CD4-positive, alpha-beta T cell (primary cell): ENCODE results near the gene PBX1. TPM values are rescaled to one million over a fixed set of nuclear protein-coding genes. Genes with fewer than 3 reads are reported as not detected.

ENCODE experiments used
- ATAC-seq: fragments of 200-7000 bp; cut with Tn5 transposase; one replicate; pipeline ENCODE4 v1.10.0; 2022; ENCODE audit warnings: mild to moderate bottlenecking; ENCODE audit not compliant: poor library complexity
- CTCF ChIA-PET: fragments of 350-600 bp; sonication (Branson Sonifier 250); formaldehyde crosslinking; loops from one replicate; lab custom pipeline; 2021; ENCODE audit warnings: antibody characterized with exemption, inconsistent platforms; lab: Charles Lee
- POLR2A ChIA-PET: fragments of 350-600 bp; sonication (Branson Sonifier 250); formaldehyde crosslinking; loops from one replicate; lab custom pipeline; 2021; ENCODE audit warnings: antibody characterized with exemption, inconsistent platforms; lab: Charles Lee
- DNase-seq, 14 experiments: peaks; one replicate each; pipeline ENCODE4 v3.0.0-alpha.2; 2013 to 2020; ENCODE audit warnings: mixed read lengths in 2 of 14
- H3K27ac ChIP-seq, 2 donors: one replicate each; pipeline versions ENCODE4 v1.5.1 to v1.7.0; 2013; ENCODE audit warnings: low read length in 2 of 2, low read depth in 1 of 2, mild to moderate bottlenecking in 1 of 2
- H3K27me3 ChIP-seq, 2 experiments: 1 replicate in 1 of 2; 2 replicates in 1 of 2; pipeline versions ENCODE4 v1.6.1 to v1.7.0; 2013; ENCODE audit warnings: low read length in 2 of 2, control low read depth in 1 of 2, mild to moderate bottlenecking in 1 of 2, moderate library complexity in 1 of 2; ENCODE audit not compliant: insufficient read depth in 2 of 2, control insufficient read depth in 1 of 2
- H3K36me3 ChIP-seq: one replicate; pipeline ENCODE4 v1.6.1; 2013; ENCODE audit warnings: low read length, control low read depth; ENCODE audit not compliant: insufficient read depth
- H3K4me1 ChIP-seq: one replicate; pipeline ENCODE4 v1.6.1; 2013; ENCODE audit warnings: low read length, control low read depth; ENCODE audit not compliant: insufficient read depth
- H3K4me3 ChIP-seq: one replicate; pipeline ENCODE4 v1.5.1; 2013; ENCODE audit warnings: mild to moderate bottlenecking, low read length, moderate library complexity
- H3K9me3 ChIP-seq, 2 experiments: 1 replicate in 1 of 2; 2 replicates in 1 of 2; pipeline versions ENCODE4 v1.6.1 to v1.7.0; 2013; ENCODE audit warnings: low read length in 2 of 2, mild to moderate bottlenecking in 2 of 2, control low read depth in 1 of 2, moderate library complexity in 1 of 2; ENCODE audit not compliant: control insufficient read depth in 1 of 2, insufficient read depth in 1 of 2
- H3K27ac Mint-ChIP-seq: one replicate; pipeline ENCODE4 v1.8.0; 2020; ENCODE audit warnings: mixed read lengths
- H3K27me3 Mint-ChIP-seq: one replicate; pipeline ENCODE4 v1.8.0; 2021; ENCODE audit warnings: mixed read lengths
- H3K36me3 Mint-ChIP-seq: one replicate; pipeline ENCODE4 v1.8.0; 2021; ENCODE audit warnings: low read depth, mixed read lengths
- H3K4me1 Mint-ChIP-seq: one replicate; pipeline ENCODE4 v1.8.0; 2021; ENCODE audit warnings: low read depth, mixed read lengths
- H3K4me3 Mint-ChIP-seq: one replicate; pipeline ENCODE4 v1.8.0; 2020; ENCODE audit warnings: mild to moderate bottlenecking, mixed read lengths
- H3K9me3 Mint-ChIP-seq: one replicate; pipeline ENCODE4 v1.8.0; 2020; ENCODE audit warnings: mixed read lengths
- CTCF ChIP-seq: fragments of 200-600 bp; IDR thresholded peaks from one replicate; pipeline ENCODE4 v1.8.0; 2022; ENCODE audit warnings: antibody characterized with exemption, mild to moderate bottlenecking
- intact Hi-C, 2 experiments: fragments of 100-400 bp; cut with DNase I in 1 of 2; cut with micrococcal nuclease in 1 of 2; formaldehyde crosslinking; loops; one replicate each; pipeline versions ENCODE4 v1.15.1 to v1.9.0; 2023 to 2025; cut with DNase I, micrococcal nuclease
- total RNA-seq, 174 experiments: library from RNA in 2 of 174; stranded (reverse) in 2 of 174; gene quantifications; one replicate each; pipeline ENCODE4 v1.2.3 and lab custom pipeline; 2021 to 2026

The PBX1 gene
- total RNA-seq, 2 experiments from 2014 or later: 0.64 to 0.96 TPM

- peaks cover 0 to 2% of the 10 kb centered on the region in 2 experiments for H3K27me3 ChIP-seq
- intact Hi-C loops: no loop called here
- ChIA-PET POLR2A (no interaction called here), CTCF (no interaction called here)
- H3K4me3 Mint-ChIP-seq: no peak overlapping the region
- no peaks in the 10 kb centered on the region for H3K36me3 Mint-ChIP-seq
- H3K4me3 ChIP-seq: no peak overlapping the region
- peaks cover 0 to 8% of the 10 kb centered on the region in 2 experiments for H3K9me3 ChIP-seq
- H3K4me1 Mint-ChIP-seq: no peaks in the 10 kb centered on the region
- no peaks in the 10 kb centered on the region for H3K4me1 ChIP-seq
- ATAC-seq: no peak
- no peaks in the 10 kb centered on the region for H3K36me3 ChIP-seq
- no peak overlapping the region for H3K27ac ChIP-seq
- H3K27me3 Mint-ChIP-seq: no peaks in the 10 kb centered on the region
- DNase-seq: no peak
- no peak overlapping the region for H3K27ac Mint-ChIP-seq
- no peak for TF ChIP-seq CTCF
- H3K9me3 Mint-ChIP-seq: no peaks in the 10 kb centered on the region
These were observed 78.7 kb downstream of the PBX1 start for GRCh38 chr1:164637461-164638375.

GRCh38 chr1:164638492-164639202 lies 79.7 kb downstream of the PBX1 start:
- Mint-ChIP-seq H3K4me1 (no peaks in the 10 kb centered on the region), H3K9me3 (no peaks in the 10 kb centered on the region), H3K4me3 (no peak overlapping the region), H3K27ac (no peak overlapping the region), H3K36me3 (no peaks in the 10 kb centered on the region), H3K27me3 (no peaks in the 10 kb centered on the region)
- POLR2A ChIA-PET: no interaction called here
- Histone ChIP-seq H3K27ac (no peak overlapping the region), H3K27me3 (peaks cover 0 to 2% of the 10 kb centered on the region in 2 experiments), H3K9me3 (peaks cover 0 to 8% of the 10 kb centered on the region in 2 experiments), H3K4me1 (no peaks in the 10 kb centered on the region), H3K4me3 (no peak overlapping the region), H3K36me3 (no peaks in the 10 kb centered on the region)
- CTCF ChIA-PET: no interaction called here
- intact Hi-C loops: no loop called here
- no peak for TF ChIP-seq CTCF
- ATAC-seq: no peak
- DNase-seq: no peak

- DNase-seq (no peak), ATAC-seq (no peak)
- Histone ChIP-seq H3K27me3 (no peaks in the 10 kb centered on the region), H3K9me3 (peaks cover 0 to 4% of the 10 kb centered on the region in 2 experiments), H3K36me3 (no peaks in the 10 kb centered on the region), H3K4me3 (no peak overlapping the region), H3K4me1 (no peaks in the 10 kb centered on the region), H3K27ac (no peak overlapping the region)
- Mint-ChIP-seq H3K27me3 (no peaks in the 10 kb centered on the region), H3K9me3 (no peaks in the 10 kb centered on the region), H3K27ac (no peak overlapping the region), H3K4me1 (no peaks in the 10 kb centered on the region), H3K36me3 (no peaks in the 10 kb centered on the region), H3K4me3 (no peak overlapping the region)
- TF ChIP-seq CTCF: no peak
- intact Hi-C loops: no loop called here
- POLR2A ChIA-PET: no interaction called here
- CTCF ChIA-PET: no interaction called here
These were observed 81.8 kb downstream of the PBX1 start for GRCh38 chr1:164640686-164641352.
